Measurements from ENCODE around the gene SEL1L3. TPM values are rescaled to one million over a fixed set of nuclear protein-coding genes. Genes with fewer than 3 reads are reported as not detected.

Gene SEL1L3
- total RNA-seq, 1 donor from 2014 or later = 14.4 TPM

GRCh38 chr4:25814301-25815136 lies 48.3 kb downstream of the SEL1L3 start:
- TF ChIP-seq, protein P1, sequence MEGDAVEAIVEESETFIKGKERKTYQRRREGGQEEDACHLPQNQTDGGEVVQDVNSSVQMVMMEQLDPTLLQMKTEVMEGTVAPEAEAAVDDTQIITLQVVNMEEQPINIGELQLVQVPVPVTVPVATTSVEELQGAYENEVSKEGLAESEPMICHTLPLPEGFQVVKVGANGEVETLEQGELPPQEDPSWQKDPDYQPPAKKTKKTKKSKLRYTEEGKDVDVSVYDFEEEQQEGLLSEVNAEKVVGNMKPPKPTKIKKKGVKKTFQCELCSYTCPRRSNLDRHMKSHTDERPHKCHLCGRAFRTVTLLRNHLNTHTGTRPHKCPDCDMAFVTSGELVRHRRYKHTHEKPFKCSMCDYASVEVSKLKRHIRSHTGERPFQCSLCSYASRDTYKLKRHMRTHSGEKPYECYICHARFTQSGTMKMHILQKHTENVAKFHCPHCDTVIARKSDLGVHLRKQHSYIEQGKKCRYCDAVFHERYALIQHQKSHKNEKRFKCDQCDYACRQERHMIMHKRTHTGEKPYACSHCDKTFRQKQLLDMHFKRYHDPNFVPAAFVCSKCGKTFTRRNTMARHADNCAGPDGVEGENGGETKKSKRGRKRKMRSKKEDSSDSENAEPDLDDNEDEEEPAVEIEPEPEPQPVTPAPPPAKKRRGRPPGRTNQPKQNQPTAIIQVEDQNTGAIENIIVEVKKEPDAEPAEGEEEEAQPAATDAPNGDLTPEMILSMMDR (IDR thresholded peaks at IDR 0.05; ENCODE audit: unreplicated experiment) = no peak
- peak overlapping the region; percentile 3 for H3K27ac Mint-ChIP-seq
- H3K36me3 Mint-ChIP-seq = no peaks in the 10 kb centered on the region
- no peak for DNase-seq (ENCODE audit: low spot score in 2 of 2, unreplicated experiment in 2 of 2)
- H3K9me3 Mint-ChIP-seq = no peaks in the 10 kb centered on the region
- peaks cover 19% of the 10 kb centered on the region for H3K4me1 Mint-ChIP-seq
- no peak overlapping the region for H3K4me3 Mint-ChIP-seq
- no peaks in the 10 kb centered on the region for H3K27me3 Mint-ChIP-seq (ENCODE audit: low read depth)

DNA sequence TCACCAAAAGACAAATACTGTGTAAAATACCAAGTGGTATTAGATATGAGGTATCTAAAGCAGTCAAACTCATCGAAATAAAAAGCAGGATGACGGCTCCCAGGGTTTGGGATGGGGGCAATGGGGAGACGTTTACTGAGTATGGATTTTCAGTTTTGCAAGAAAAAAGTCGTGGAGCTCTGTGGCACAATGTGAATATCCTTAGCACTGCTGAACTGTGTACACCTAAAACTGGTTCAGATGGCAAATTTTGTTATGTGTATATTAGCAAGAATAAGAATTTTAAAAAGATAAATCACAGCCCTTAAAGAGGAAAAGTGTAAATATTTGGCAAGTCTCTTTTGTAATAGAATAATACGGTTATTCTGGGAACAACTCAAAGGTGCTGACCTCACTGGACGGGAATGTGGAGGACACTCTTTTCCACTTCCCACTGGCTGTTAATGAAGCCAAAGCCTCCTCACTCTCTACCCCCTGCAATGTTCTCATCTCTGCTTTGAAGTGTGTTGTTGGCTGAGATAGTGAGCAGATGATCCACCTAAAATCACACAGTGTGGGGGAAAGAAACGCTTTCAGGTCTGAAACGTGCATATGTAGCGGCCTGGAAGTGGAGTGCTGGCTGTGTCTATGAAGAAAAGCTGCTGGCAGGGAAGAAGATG lies 49.2 kb downstream of the SEL1L3 start:
- Mint-ChIP-seq H3K9me3 (no peaks in the 10 kb centered on the region), H3K4me1 (peaks cover 19% of the 10 kb centered on the region), H3K4me3 (no peak overlapping the region), H3K27me3 (ENCODE audit: low read depth) (no peaks in the 10 kb centered on the region), H3K36me3 (no peaks in the 10 kb centered on the region), H3K27ac (peak overlapping the region; percentile 18)
- TF ChIP-seq, protein P1 (IDR thresholded peaks at IDR 0.05; ENCODE audit: unreplicated experiment) = no peak
- DNase-seq (ENCODE audit: low spot score in 2 of 2, unreplicated experiment in 2 of 2) = no peak

DNA sequence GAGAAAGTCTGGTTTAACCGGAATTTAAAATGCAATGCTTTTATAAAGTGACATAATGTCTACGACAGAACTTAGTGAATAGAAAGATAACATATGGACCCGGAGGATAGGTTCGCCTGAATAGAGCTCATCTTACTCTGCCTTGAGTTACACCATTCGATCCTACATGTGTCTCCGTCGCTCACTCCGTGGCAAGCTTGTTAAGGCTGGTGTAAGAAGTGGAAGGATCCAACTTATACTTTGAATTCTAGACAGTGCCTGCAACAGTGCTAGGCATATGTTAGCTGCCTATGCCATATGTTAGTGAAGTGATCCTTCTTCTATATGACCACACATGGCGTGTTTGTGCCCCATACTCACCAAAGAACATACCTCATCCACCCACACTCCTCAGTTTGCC lies 50.9 kb downstream of the SEL1L3 start:
- no peaks in the 10 kb centered on the region for H3K9me3 Mint-ChIP-seq
- H3K36me3 Mint-ChIP-seq = no peaks in the 10 kb centered on the region
- no peak overlapping the region for H3K27ac Mint-ChIP-seq
- H3K27me3 Mint-ChIP-seq (ENCODE audit: low read depth) = no peaks in the 10 kb centered on the region
- H3K4me1 Mint-ChIP-seq = peaks cover 19% of the 10 kb centered on the region
- TF ChIP-seq, protein P1 (IDR thresholded peaks at IDR 0.05; ENCODE audit: unreplicated experiment) = no peak
- H3K4me3 Mint-ChIP-seq = no peak overlapping the region
- DNase-seq (ENCODE audit: low spot score in 2 of 2, unreplicated experiment in 2 of 2) = no peak

- H3K4me1 Mint-ChIP-seq = peaks cover 19% of the 10 kb centered on the region
- peak overlapping the region; percentile 92 for H3K27ac Mint-ChIP-seq
- no peaks in the 10 kb centered on the region for H3K27me3 Mint-ChIP-seq (ENCODE audit: low read depth)
- TF ChIP-seq, protein P1 (IDR thresholded peaks at IDR 0.05; ENCODE audit: unreplicated experiment) = no peak
- H3K36me3 Mint-ChIP-seq = no peaks in the 10 kb centered on the region
- no peak for DNase-seq (ENCODE audit: low spot score in 2 of 2, unreplicated experiment in 2 of 2)
- H3K9me3 Mint-ChIP-seq = no peaks in the 10 kb centered on the region
- H3K4me3 Mint-ChIP-seq = no peak overlapping the region
These were observed 51.5 kb downstream of the SEL1L3 start for GRCh38 chr4:25811374-25811690.

- H3K27ac Mint-ChIP-seq = peak overlapping the region; percentile 92
- DNase-seq (ENCODE audit: low spot score in 2 of 2, unreplicated experiment in 2 of 2) = no peak
- no peaks in the 10 kb centered on the region for H3K36me3 Mint-ChIP-seq
- no peaks in the 10 kb centered on the region for H3K27me3 Mint-ChIP-seq (ENCODE audit: low read depth)
- TF ChIP-seq, protein P1 (IDR thresholded peaks at IDR 0.05; ENCODE audit: unreplicated experiment) = no peak
- H3K4me1 Mint-ChIP-seq = peaks cover 19% of the 10 kb centered on the region
- H3K4me3 Mint-ChIP-seq = no peak overlapping the region
- H3K9me3 Mint-ChIP-seq = no peaks in the 10 kb centered on the region
These were observed 52.1 kb downstream of the SEL1L3 start for GRCh38 chr4:25810461-25811373.

Data from mesothelial cell of epicardium (in vitro differentiated cells).